Jurkat, Clone E6-1 (cell line): ENCODE measurements around the gene PKLR.

ENCODE experiments used
- DNase-seq: peaks from one replicate; pipeline ENCODE4 v3.0.0-alpha.2; 2011; ENCODE audit warnings: low read depth, low spot score
- H3K4me3 ChIP-seq: 2 replicates; pipeline ENCODE4 v1.5.1; 2011; ENCODE audit warnings: mild to moderate bottlenecking, low read length, control low read depth, moderate library complexity

Gene PKLR

GRCh38 chr1:155244368-155245162, 56.7 kb downstream of the PKLR start:
- peak; percentile 100 for DNase-seq
- H3K4me3 ChIP-seq, result peak overlapping the region; percentile 63

GRCh38 chr1:155242805-155243358, 58.4 kb downstream of the PKLR start:
- DNase-seq, result no peak
- H3K4me3 ChIP-seq, result peak overlapping the region; percentile 63

DNA sequence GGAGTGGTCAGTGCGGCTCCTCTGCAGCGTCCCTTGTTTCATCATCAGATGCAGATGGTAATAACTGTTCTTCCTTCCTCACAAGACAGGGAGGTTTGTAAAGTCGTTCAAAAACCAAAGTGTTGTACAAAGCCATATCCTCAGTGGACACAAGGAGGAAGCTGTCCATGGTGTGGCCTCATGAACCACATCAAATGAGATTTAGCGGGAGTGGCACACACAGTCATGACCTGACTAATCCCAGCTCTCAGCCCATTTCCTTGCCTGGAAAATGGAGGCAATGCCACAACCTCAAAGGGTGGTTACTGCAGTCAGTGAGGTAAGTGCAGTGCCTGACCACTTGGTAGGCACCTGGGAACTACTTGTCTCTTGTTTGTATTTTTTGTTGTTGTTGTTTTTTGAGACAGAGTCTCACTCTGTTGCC, 59.4 kb downstream of the PKLR start:
- no peak for DNase-seq
- H3K4me3 ChIP-seq, result no peak overlapping the region

DNA sequence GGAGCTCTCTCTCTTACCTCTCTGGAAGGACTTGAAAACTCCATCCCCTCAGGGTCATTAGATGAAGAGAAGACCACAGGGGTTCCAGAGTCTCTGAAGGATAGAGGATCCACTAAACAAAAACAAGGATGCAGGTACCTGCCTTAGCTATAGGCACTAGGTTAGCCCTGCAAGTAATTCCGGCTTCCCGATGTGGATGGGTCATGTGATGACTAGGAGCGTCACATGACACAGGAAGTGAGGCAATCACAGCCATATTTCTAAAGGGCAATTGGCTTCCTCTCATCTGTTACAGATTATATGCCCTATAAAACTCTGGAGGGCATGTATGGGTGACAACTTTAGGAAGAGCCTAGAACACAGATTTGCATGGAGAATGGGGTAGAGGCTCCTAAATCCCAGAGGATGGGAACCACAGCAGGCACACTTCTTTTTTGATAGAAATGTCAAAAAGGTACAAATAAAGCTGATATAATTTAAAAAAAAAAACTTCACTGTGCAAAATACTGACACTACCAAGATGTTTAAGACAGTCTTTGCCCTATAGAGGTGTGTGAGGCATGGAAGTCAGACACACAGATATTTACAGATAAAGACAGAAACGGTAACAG, 60.1 kb downstream of the PKLR start:
- H3K4me3 ChIP-seq, result peak overlapping the region; percentile 58
- peak; percentile 82 for DNase-seq
